Fibroblast of lung (primary cell): Measurements from ENCODE around the gene GRIK4. TPM values are rescaled to one million over a fixed set of nuclear protein-coding genes. Genes with fewer than 3 reads are reported as not detected.

Experiments
- DNase-seq, 2 donors: peaks; one replicate each; pipeline versions ENCODE4 v3.0.0 to v3.0.0-alpha.2; 2010; ENCODE audit warnings: low read depth in 2 of 2
- H2AFZ ChIP-seq: 2 replicates; pipeline ENCODE4 v1.5.1; 2012; ENCODE audit warnings: low read length, control low read depth, inconsistent platforms
- H3K27ac ChIP-seq: 2 replicates; pipeline ENCODE4 v1.5.1; 2011; ENCODE audit warnings: low read length, control low read depth; ENCODE audit not compliant: insufficient read depth
- H3K27me3 ChIP-seq: 2 replicates; pipeline ENCODE4 v1.5.1; 2011; ENCODE audit warnings: mild to moderate bottlenecking, low read length; ENCODE audit not compliant: control insufficient read depth, insufficient read depth
- H3K36me3 ChIP-seq: 2 replicates; pipeline ENCODE4 v1.5.1; 2011; ENCODE audit warnings: low read length; ENCODE audit not compliant: control insufficient read depth, insufficient read depth
- H3K4me1 ChIP-seq: 2 replicates; pipeline ENCODE4 v1.5.1; 2011; ENCODE audit warnings: low read length; ENCODE audit not compliant: control insufficient read depth, insufficient read depth; ENCODE audit errors: extremely low read depth
- H3K4me2 ChIP-seq: 2 replicates; pipeline ENCODE4 v1.5.1; 2011; ENCODE audit warnings: low read length, control low read depth; ENCODE audit not compliant: insufficient read depth; ENCODE audit errors: extremely low read depth
- H3K4me3 ChIP-seq, 4 experiments: fragments of 200-600 bp in 1 of 4; sonication (generic) in 1 of 4; replicated peaks in 1 of 4; 2 replicates each; pipeline ENCODE4 v1.5.1; 2011 to 2016; ENCODE audit warnings: low read length in 4 of 4, low read depth in 3 of 4, mild to moderate bottlenecking in 3 of 4, control low read depth in 2 of 4, inconsistent platforms in 1 of 4, mixed read lengths in 1 of 4; ENCODE audit not compliant: insufficient read depth in 1 of 4; ENCODE audit errors: control extremely low read depth in 1 of 4
- H3K79me2 ChIP-seq: 2 replicates; pipeline ENCODE4 v1.5.1; 2012; ENCODE audit warnings: mild to moderate bottlenecking, low read length, inconsistent platforms; ENCODE audit not compliant: control insufficient read depth, insufficient read depth
- H3K9ac ChIP-seq: 2 replicates; pipeline ENCODE4 v1.5.1; 2011; ENCODE audit warnings: mild to moderate bottlenecking, low read length, control low read depth; ENCODE audit not compliant: insufficient read depth
- H3K9me3 ChIP-seq: 2 replicates; pipeline ENCODE4 v1.5.1; 2012; ENCODE audit warnings: low read depth, low read length; ENCODE audit not compliant: control insufficient read depth, insufficient read depth
- H4K20me1 ChIP-seq: 2 replicates; pipeline ENCODE4 v1.5.1; 2011; ENCODE audit warnings: low read length; ENCODE audit not compliant: control insufficient read depth, insufficient read depth; ENCODE audit errors: extremely low read depth
- CTCF ChIP-seq, 2 donors: IDR thresholded peaks in 1 of 2; conservative IDR thresholded peaks in 1 of 2; 1 replicate in 1 of 2; 2 replicates in 1 of 2; pipeline ENCODE4 v1.5.1; 2011 to 2012; ENCODE audit warnings: low read length in 2 of 2, control low read depth in 1 of 2, inconsistent platforms in 1 of 2, low read depth in 1 of 2, mild to moderate bottlenecking in 1 of 2
- EZH2 ChIP-seq: IDR thresholded peaks from 2 replicates; pipeline ENCODE4 v1.5.1; 2012; ENCODE audit warnings: low read length, control low read depth, mild to moderate bottlenecking; ENCODE audit errors: missing control alignments
- polyA plus RNA-seq, 2 donors: library from polyadenylated mRNA; depleted of rRNA in 1 of 2; stranded (reverse) in 1 of 2; unstranded in 1 of 2; fragments of >200 nt; gene quantifications; 2 replicates each; pipeline ENCODE4 v1.2.1, GENCODE V29; 2011 to 2012; ENCODE audit warnings: missing spikeins in 1 of 2
- total RNA-seq: library from RNA; depleted of rRNA; stranded (reverse); fragments of >200 nt; gene quantifications from 2 replicates; pipeline ENCODE4 v1.2.1, GENCODE V29; 2014

Gene GRIK4
- total and polyA plus RNA-seq, 2 donors (not counting 1 experiment from before 2014, with no cell fraction given): 0.17 to 1.5 TPM

- Histone ChIP-seq H3K27ac (no peak overlapping the region), H3K9me3 (no peaks in the 10 kb centered on the region), H3K9ac (no peak overlapping the region), H3K36me3 (no peaks in the 10 kb centered on the region), H2AFZ (no peak overlapping the region), H3K27me3 (no peaks in the 10 kb centered on the region), H3K79me2 (no peaks in the 10 kb centered on the region), H4K20me1 (no peaks in the 10 kb centered on the region), H3K4me3 (no peak overlapping the region), H3K4me1 (no peaks in the 10 kb centered on the region), H3K4me2 (no peak overlapping the region)
- DNase-seq: no peak
- TF ChIP-seq CTCF (conservative IDR thresholded peaks at IDR 0.05 in 1 of 2, IDR thresholded peaks at IDR 0.05 in 1 of 2; ENCODE audit: low read depth in 1 of 2, low read length in 2 of 2) (no peak), EZH2 (no peak)
These were observed 280.8 kb downstream of the GRIK4 start for GRCh38 chr11:120792306-120792705.

- no peaks in the 10 kb centered on the region for H3K4me1 ChIP-seq
- H3K27ac ChIP-seq: no peak overlapping the region
- H2AFZ ChIP-seq: no peak overlapping the region
- TF ChIP-seq EZH2: no peak
- no peak for TF ChIP-seq CTCF (conservative IDR thresholded peaks at IDR 0.05 in 1 of 2, IDR thresholded peaks at IDR 0.05 in 1 of 2; ENCODE audit: low read depth in 1 of 2, low read length in 2 of 2)
- DNase-seq: no peak
- H3K9ac ChIP-seq: no peak overlapping the region
- no peaks in the 10 kb centered on the region for H4K20me1 ChIP-seq
- H3K9me3 ChIP-seq: no peaks in the 10 kb centered on the region
- H3K27me3 ChIP-seq: no peaks in the 10 kb centered on the region
- no peaks in the 10 kb centered on the region for H3K36me3 ChIP-seq
- no peak overlapping the region for H3K4me3 ChIP-seq
- H3K79me2 ChIP-seq: no peaks in the 10 kb centered on the region
- no peak overlapping the region for H3K4me2 ChIP-seq
These were observed 281.6 kb downstream of the GRIK4 start for GRCh38 chr11:120793150-120793549.

DNA sequence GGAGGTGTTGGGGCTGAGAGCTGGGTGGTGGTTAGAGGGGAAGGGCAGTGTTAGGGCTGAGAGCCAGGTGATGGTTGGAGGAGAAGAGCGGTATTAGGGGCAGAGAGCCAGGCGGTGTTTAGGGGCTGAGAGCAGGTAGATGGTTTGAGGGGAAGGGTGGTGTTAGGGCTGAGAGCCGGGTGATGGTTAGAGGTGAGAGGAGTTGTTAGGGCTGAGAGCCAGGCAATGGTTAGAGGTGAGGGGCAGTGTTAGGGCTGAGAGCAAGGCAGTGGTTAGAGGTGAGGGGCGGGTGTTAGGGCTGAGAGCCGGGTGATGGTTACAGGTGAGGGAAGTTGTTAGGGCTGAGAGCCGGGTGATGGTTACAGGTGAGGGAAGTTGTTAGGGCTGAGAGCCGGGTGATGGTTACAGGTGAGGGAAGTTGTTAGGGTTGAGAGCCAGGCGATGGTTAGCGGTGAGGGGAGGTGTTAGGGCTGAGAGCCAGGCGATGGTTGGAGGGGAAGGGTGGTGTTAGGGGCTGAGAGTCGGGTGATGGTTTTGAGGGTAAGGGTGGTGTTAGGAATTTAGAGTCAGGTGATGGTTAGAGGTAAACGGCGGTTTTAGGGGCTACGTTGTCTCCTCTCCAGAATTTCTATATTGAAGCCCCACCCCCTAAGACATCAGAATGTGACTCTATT lies 282.4 kb downstream of the GRIK4 start:
- H3K36me3 ChIP-seq: no peaks in the 10 kb centered on the region
- no peak overlapping the region for H3K4me2 ChIP-seq
- H3K4me3 ChIP-seq: no peak overlapping the region
- no peak overlapping the region for H2AFZ ChIP-seq
- H4K20me1 ChIP-seq: no peaks in the 10 kb centered on the region
- H3K9me3 ChIP-seq: no peaks in the 10 kb centered on the region
- no peaks in the 10 kb centered on the region for H3K79me2 ChIP-seq
- H3K9ac ChIP-seq: no peak overlapping the region
- no peaks in the 10 kb centered on the region for H3K4me1 ChIP-seq
- H3K27ac ChIP-seq: no peak overlapping the region
- no peaks in the 10 kb centered on the region for H3K27me3 ChIP-seq
- no peak for DNase-seq
- no peak for TF ChIP-seq EZH2
- no peak for TF ChIP-seq CTCF (conservative IDR thresholded peaks at IDR 0.05 in 1 of 2, IDR thresholded peaks at IDR 0.05 in 1 of 2; ENCODE audit: low read depth in 1 of 2, low read length in 2 of 2)
